GM19240 (cell line): ENCODE data around the gene UBIAD1.
A peak's percentile ranks its signal among the peaks of the same experiment; 100 is the strongest.

Source experiments
- DNase-seq: peaks from one replicate; pipeline ENCODE4 v3.0.0; 2011; ENCODE audit warnings: low spot score; ENCODE audit not compliant: insufficient read length

UBIAD1 gene

DNA sequence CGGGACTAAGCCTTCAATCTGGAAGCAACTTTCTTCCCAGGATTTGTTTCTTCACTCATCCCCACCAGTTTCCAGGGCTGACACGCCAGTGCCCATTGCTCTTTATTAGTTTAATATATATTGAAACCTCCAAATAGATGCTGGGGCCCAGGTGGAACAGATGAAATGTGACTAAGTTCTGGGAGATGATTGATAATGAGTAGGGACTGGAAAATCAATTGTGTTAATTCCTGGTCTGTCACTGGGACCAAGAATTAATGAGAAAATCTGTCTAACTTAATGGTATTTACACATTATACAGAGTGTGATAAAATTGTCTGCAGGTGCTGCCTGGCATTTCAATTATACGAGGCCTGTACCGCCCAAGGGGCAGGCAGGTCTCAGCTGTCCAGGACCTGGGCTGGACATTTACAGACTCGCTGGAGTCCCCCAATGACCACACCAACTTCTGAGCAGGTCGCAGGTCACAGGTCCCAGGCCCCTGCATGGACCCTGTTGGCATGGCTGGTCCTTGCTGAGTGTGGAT is 35.8 kb downstream of the UBIAD1 start:
- no peak for DNase-seq

DNA sequence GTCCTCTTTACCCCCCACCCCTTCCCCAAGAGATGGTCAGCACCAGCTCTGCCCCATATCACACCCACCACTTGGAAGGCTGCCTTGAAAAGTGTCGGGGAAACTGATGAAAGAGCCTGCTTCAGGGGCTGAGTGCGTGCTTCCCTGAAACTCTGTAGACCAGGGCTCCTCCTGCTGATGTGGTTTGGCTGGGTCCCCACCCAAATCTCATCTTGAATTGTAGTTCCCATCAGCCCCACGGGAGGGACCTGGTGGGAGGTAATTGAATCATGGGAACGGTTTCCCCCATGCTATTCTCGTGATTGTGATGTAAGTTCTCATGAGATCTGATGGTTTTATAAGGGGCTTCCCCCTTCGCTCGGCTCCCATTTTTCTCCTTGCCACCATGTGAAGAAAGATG is 36.4 kb downstream of the UBIAD1 start:
- DNase-seq: no peak

DNA sequence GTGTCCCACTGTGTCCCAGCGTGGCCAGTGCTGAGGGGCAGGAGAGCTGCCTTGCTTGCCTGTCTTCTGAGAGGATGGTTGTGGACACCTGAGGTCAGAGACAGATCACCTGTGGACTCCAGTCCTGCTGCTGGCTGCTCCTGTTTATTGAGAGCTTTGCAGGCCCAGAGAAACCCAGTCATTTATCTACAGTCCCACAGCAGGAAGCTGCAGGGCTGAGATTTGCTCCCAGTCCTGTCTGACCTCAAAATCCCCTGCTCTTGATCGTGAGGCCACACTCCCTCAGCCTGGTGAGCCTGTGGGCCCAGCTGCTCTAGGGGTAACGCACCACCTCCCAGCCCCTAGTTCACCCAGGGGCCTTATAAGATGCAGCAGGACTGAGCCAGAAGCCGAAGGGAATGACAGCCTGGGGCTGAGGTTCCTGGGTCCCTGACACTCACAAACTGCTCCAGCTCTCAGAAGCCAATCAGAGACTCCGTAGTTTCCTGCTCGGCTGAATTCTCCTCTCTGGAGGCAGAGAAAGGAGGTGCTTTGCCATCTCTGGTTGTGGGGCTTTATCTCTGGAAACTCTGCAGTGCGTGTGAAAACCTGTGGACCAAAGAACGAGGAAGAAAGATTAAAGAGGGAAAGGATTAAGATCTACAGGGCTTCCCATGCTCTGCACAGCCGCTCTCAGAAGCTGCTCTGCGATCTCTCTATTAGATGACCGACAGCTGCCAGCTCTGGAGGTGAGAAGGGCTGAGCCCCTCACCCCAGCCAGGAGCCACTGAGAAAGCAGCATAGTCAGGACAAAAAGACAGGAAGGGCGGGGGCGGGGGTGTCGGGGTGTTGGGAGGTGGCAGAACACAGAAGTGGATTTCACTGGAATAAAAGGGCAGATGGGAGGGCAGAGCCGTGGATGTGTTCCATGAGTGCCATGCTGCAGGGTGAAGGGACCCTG is 39.1 kb downstream of the UBIAD1 start:
- no peak for DNase-seq

DNA sequence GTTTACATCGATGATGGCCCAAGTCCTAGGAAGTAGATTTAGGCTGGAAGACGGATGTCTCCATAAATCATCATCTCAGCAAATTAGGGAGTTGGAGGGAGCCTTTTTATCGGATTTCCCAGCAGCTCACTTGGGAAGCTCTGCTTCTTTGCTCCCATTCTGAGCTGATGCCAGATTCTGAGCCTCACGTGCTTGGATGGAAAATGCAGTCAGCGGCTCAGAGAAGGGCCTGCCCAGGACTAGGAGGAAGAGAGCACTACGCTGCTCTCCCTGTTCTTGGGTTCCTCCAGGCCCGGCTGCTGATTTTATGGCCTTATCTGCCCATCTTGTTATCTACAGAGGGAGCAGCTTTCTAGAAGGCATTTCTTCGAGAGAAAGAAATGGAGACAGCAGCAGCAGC is 42.0 kb downstream of the UBIAD1 start:
- no peak for DNase-seq

DNA sequence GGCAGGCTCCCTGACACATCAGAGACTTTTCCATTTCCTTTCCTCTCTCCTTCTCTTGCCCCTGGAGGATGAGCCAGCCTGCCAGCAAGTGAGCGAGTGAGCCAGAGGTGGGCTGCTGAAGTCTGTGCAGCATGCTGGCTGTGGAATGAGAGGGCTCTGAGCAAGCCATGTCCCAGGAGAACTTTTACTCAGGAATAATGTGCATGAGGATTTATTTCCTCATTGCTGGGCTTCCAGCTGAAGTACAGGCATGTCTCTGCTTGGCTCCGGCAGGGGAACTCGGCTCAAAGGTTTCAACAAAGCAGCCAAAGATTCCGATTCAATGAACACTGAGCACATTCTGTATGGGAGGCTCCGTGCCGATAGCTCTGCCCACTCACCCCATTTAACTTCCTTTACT is 43.7 kb downstream of the UBIAD1 start:
- no peak for DNase-seq

DNA sequence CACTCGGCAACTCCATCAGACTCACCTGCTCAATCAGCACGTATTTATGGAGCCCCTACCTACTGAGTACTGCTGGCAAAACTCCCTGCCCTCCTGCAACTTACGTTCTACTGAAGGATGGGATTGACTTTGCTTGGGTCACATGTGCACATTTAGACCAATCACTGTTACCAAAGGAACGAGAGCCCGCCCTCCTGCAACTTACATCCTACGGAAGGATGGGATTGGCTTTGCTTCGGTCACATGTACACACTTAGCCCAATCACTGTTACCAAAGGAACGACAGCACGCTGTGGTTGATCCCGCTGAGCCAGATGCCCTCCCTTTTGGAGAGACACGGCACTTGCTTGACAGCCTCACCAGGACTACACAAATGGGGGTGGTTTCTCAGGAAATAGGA is 46.0 kb downstream of the UBIAD1 start:
- DNase-seq: no peak

DNA sequence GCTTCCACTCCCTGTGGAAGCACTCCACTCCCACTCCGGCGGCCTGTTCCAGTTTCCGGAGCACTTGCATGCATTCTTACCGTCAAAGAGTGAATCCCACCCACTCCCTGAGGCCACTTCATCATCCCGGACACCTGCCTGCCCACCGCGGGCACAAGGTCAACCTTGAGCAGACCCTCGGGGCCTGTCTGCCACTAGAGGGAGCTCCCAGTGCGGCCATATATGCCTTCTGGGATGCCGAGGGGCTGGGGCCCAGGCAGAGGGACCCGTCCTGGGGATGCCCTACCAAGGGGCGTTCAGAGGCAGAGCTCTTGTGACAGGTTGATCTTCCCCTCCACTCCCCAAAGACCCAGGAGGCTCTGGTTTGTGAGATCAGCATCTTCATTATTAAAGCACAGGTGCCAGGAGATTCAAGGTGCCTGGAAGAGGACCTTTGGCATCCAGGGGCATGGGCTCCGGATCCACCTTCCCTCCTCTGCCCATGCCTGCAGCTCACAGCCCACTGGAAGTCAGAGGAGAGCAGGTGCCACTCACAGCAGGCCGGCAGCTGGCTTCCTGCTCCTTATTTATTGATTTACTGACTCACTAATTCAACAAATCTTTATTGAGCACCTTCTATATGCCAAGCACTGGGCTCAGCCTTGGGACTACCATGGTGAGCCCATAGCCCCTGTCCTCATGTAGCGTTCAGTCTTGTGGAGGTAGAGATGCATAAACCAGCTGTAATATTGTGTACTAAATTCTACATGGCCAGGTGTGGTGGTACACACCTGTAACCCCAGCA is 47.3 kb downstream of the UBIAD1 start:
- DNase-seq: peak; percentile 60

DNA sequence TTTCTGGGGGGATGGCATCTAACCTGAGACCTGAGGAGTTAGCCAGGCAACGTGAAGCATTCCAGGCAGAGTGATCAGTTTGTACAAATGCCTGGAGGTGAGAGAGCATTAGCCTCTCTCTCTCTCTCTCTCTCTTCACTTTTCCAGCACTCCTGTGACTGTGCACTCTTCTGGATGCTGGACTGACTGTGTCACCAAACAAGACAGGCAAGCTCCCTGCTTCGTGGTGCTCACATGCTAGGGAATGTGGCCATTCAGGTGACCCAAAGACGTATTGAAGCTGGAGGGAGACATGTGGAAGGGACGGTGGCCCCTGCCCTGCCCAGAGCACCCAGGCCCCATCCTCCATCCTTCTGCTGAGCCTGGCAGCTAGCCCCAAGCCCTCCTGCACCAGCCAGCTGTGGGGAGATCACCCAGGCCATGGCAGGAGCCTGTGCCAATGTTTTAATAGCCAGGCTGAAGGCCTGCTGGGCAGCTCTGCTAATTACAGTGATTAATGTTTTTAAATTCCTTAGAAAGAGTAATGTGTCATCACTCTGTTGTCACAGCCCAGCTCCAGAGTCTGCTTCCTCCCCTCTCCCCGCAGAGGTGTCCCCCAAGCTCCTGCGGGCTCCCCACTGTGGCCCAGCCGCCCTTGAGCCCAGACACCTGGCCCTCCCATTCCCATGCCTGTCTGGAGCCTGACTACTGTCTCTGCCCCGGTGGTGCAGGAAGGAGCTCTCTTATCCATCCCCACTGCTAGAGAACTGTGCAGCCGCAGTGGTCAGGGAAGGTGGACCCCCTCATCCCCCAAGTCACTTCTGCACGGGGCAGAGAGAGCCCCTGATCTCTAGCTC is 48.9 kb downstream of the UBIAD1 start:
- no peak for DNase-seq

DNA sequence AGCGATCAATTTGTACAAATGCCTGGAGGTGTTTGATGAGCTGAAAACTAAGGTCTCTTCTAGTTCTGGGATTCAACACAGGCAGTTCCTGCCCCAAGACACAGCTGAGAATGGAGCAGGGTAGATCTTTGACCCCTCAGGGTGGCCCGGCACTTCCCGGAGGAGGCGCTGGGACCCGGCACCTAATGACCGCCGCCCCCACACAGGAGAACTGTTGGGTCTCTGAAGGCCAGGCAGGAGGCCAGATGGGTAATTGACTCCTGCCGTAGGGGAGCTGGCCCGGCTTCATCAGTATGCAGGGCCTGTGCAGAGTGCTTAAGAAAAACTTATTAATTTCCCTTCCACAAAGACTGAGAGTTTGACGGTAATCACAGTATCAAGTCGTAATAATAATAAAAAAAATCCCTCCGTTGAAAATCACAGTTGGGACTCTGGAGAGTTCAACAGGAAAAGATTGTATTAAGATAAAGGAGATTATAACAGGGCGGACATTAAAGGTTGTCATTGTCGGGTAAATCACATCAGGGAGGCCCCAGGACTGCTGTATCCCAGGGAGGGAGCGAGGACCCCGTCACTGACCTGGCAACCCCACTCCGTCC is 51.7 kb downstream of the UBIAD1 start:
- DNase-seq: no peak

DNA sequence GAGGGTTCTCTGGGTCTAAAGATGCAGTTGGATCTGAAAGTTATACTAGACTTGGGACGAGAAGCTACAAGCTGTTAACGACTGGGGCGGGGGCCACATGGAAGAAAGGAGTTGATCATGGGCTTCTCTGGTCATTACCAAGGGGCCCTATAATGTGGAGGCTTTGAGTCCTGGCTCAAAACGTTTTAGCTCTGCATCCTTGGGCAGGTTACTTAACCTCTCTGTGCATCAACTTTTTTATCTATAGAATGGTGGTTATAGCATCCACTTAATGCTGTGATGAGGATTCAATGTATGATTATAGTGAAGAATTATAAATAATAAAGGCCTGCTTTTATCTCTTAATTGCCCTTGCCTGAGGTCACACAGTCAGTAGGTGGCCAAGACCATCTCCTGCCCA is 53.1 kb downstream of the UBIAD1 start:
- no peak for DNase-seq

DNA sequence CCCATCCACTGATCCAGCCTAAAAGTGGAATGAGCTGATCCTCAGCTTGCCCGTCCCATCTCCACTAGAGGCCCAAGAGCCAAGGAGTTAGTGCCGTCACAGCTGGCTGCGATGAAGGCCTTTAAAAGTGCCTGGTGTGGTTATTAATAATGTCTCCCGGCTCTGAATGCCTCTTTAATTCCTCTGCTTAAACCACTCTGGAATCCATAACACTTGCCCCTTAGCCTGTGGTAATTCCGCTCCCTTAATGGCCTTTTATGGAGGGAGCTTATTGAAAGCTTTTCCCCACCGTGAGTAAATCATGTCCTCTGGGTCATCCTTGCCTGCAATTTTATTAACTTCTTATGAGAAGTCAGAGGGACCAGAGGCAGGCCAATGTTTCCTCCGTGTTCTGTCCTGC is 55.4 kb downstream of the UBIAD1 start:
- DNase-seq: no peak

DNA sequence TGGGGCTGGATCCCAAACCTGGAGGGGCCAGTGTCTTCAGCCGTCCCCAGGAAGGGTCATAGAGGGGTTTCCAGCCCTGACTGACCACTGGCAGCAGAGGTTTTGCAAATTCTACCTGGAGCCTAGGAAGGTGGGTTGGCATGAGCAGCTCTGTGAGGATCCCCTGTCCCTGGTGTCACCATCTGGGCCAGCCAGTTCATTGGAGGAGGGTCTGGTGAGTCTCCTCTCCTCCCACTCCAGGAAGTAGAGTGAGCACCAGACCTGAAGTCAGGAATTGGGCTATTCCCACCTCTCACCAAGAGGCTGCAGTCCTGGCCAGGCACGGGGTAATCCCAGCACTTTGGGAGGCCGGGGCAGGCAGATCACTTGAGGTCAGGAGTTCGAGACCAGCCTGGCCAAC is 57.4 kb downstream of the UBIAD1 start:
- no peak for DNase-seq

DNA sequence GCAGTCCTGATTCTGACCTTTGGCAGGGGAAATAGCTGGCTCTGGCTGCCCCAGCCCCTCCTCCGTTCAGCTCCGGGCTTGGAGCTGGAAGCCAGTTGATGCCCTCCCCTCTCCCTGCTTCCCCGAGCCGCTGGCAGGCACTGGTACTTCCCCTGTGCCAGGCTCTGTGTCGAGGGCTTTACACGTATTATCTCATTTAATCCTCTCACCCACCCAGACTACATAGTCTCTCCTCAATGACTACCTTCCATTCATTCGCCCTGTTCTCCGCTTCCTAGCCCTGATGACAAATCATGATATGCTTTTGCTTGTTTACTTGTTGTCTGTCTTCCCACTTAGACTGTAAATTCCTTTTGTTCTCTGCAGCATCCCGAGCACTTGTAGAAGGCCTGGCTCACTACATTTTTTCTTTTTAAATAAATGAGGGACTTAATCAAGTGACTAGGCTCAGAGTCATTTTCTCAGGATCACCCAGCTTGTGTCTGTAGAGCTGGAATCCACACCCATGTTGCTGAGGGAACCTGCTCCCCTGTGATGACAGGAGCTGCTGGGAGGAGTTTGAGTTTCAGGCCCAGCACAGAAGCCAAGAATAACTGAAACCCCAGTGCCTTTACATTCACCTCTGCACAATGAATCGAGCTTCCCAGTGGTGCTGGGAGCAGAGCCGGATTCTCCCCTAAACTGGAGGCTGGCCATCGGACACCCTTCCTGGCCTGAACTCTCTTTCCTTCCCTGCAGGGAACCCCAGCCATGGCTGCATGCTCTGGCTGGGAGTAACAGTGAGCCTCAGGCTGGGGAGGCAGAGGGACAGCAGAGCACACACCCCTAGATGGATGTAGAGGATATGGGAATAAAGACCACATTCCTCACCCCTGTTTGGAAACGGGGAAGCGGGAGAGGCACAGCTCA is 58.3 kb downstream of the UBIAD1 start:
- DNase-seq: no peak

DNA sequence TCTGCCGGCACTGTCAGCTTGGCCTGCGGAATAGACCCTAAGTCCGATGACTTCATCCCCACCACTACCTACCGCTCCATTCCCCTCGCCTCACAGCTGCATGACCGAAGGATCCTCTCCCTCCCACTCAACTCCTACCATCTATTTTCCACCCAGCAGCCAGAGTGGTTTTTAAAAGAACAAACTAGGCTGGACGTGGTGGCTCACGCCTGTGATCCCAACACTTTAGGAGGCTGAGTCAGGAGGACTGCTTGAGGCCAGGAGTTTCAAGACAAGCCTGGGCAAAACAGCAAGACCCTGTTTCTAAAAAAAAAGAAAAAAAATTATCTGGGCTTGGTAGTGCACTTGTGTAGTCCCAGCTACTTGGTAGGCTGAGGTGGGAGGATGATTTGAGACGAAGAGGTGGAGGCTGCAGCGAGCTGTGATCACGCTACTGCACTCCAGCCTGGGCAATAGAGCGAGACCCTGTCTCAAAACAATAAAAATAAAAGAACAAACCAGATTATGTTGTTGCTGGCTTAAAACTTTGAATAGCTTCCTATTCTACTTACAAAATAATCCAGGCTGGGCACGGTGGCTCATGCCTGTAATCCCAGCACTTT is 59.0 kb downstream of the UBIAD1 start:
- DNase-seq: no peak

DNA sequence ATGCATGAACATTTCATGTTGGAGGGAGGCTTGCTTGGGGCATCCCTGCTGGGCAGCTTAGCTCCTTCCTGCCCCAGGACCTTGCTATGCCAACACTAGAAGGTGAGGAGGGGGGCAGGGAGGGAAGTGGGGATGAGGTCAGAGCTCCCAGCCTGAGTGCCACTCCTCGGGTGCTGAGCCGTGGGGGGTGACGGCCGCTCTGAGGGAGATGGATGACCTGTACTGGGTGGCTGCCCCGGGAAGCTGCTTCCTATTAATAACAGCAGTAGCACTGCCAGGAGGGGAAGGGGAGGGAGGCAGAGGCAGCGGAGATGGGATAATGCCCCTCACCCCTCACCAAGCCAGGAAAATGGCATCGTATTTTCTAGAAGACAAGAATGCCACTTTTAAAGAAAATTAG is 60.6 kb downstream of the UBIAD1 start:
- DNase-seq: no peak

DNA sequence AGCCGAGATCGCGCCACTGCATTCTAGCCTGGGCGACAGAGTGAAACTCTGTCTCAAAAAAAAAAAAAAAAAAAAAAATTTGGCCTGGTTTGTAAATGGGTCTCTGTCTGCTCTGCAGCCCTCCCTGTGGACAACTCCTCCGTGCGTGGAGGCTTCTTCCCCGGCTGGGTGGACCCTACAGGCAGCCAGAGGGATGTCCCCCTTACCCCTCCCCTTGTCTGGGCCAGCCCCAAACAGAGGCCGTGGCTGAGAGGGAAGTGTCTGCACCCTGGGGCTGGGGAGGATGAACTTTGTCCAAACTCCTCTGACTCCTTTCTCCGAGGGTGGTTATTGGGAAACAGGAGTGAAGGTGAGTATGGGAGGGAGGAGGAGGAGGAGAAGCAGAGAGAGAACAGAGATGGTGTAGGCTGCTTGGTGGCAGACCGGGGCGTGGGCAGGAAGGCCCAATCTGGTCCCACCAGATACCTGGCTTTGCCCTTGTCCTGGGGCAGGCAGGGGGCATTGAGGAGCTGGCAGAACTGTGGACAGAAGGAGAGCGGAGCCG is 61.3 kb downstream of the UBIAD1 start:
- no peak for DNase-seq

DNA sequence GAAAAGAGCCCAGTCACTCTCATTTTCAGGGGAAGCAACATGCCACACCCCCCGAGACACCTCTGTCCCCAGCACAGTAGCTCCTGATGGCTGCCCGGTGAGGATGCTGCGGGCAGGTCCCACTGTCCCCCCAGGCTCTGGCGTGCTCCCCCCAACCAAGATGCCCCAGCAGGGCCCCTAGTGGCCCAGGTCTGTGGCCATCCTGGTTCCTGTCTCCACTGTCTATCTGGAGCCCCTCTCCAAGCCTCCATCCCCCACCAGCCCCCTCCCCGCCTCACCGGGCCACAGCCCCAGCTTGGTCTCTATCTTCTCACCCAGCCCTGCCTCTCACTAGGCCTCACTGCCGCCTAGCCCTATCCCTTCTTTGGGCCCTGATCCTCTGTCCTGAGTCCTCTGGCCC is 61.8 kb downstream of the UBIAD1 start:
- DNase-seq: no peak

DNA sequence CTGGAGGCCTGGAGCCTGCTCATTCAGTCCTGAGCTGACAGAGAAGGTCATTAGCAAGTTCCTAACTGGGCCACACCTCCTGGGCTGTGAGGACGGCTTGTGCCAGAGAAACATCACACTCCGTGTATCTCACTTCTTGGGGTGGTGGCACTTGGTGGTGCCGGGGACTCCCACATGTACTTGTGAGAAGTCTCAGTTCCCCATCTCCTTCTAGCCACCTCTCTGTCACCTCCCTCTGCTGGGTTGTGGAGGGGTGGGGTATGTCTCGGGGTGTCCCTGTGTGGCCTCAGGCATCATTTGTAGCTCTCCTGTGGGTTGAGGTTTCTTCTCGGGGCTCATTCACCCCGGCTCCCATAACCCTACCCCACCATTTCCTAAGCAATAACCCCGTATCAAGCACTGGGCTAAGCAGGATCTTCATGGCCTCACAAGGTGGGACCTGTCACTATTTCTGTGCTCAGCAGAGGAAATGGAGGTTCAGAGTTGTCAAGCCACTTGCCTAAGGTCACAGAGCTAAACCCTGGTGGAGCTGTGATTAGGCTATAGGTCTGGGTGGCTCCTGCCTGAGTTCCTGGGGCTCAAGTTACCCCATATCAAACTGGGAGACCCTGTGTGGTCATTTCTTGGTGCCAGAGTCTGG is 62.5 kb downstream of the UBIAD1 start:
- DNase-seq: peak; percentile 90

DNA sequence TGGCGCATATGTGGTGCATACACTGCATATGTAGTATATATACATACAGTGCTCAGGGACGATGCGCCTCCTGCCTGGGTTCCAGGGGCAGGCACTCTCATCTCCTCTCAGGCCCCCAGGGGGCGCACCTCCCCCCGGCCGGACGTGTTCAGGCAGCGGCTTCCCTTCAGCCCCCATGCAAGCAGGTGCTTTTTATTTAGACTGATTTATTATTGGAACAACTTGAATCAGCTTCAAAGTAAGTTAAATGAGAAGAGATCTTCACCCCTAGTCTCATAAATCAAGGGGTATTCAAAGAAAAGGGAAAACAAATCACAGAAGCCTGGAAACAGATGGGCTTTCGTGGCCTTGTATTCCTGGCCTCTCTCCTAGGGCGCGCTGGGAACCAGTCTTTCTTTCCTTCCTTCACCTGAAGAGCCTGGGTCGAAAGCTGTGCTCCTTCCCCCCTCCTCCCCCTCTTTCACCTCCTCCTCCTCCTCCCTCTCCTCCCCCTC is 64.6 kb downstream of the UBIAD1 start:
- peak; percentile 66 for DNase-seq
